ENCODE data around the gene TMCC3. TPM values are rescaled to one million over a fixed set of nuclear protein-coding genes. Genes with fewer than 3 reads are reported as not detected.

The TMCC3 gene
- total and polyA plus RNA-seq, 2 experiments from 2014 or later, result 1.4 to 3.6 TPM

- no peaks in the 10 kb centered on the region for H3K36me3 ChIP-seq (ENCODE audit: insufficient read depth)
- Mint-ChIP-seq H3K4me1 (no peaks in the 10 kb centered on the region), H3K9me3 (peaks cover 10% of the 10 kb centered on the region; the same call in 2 of the 3 replicates), H3K27ac (no peak overlapping the region), H3K4me3 (no peak overlapping the region), H3K36me3 (ENCODE audit: low read depth) (no peaks in the 10 kb centered on the region), H3K27me3 (ENCODE audit: insufficient read depth, low read depth, poor library complexity) (no peaks in the 10 kb centered on the region)
- no peaks in the 10 kb centered on the region for H3K79me2 ChIP-seq (replicated peaks; ENCODE audit: insufficient read depth)
- TF ChIP-seq ZNF114 (CRISPR knock-in tag; IDR thresholded peaks at IDR 0.05), result no peak
- TF ChIP-seq STAT1 (IDR thresholded peaks at IDR 0.05; ENCODE audit: unreplicated experiment), result no peak
- TF ChIP-seq ZNF331 (CRISPR knock-in tag; IDR thresholded peaks at IDR 0.05; ENCODE audit: low read depth), result no peak
- no peak for TF ChIP-seq ETS1 (IDR thresholded peaks at IDR 0.05)
- TF ChIP-seq CREB1 (CRISPR knock-in tag; IDR thresholded peaks at IDR 0.05; ENCODE audit: low read depth), result no peak
- TF ChIP-seq ZNF462 (CRISPR knock-in tag; IDR thresholded peaks at IDR 0.05), result no peak
- no peak for TF ChIP-seq REST (IDR thresholded peaks at IDR 0.05; ENCODE audit: unreplicated experiment)
- no peak for TF ChIP-seq CTCF (conservative IDR thresholded peaks at IDR 0.05; ENCODE audit: low read depth in 2 of 2)
- no peak for TF ChIP-seq NANOG (IDR thresholded peaks at IDR 0.05; ENCODE audit: borderline replicate concordance)
- no peak for TF ChIP-seq EZH2phosphoT487 (IDR thresholded peaks at IDR 0.05; ENCODE audit: unreplicated experiment)
- TF ChIP-seq EZH2 (IDR thresholded peaks at IDR 0.05; ENCODE audit: low read depth, unreplicated experiment), result no peak
- no peak for TF ChIP-seq JUNB (IDR thresholded peaks at IDR 0.05; ENCODE audit: unreplicated experiment)
- no peak for TF ChIP-seq POLR2AphosphoS5 (IDR thresholded peaks at IDR 0.05; ENCODE audit: low read depth)
- DNase-seq (ENCODE audit: low spot score), result no peak
- no peaks in the 10 kb centered on the region for H3K27me3 ChIP-seq (ENCODE audit: insufficient read depth)
- H3K4me2 ChIP-seq, result no peak overlapping the region
- no peak overlapping the region for H3K27ac ChIP-seq (ENCODE audit: low read depth)
- no peak overlapping the region for H3K4me3 ChIP-seq
- H4K20me1 ChIP-seq (replicated peaks; ENCODE audit: insufficient read depth), result no peaks in the 10 kb centered on the region
- H3F3A ChIP-seq (replicated peaks; ENCODE audit: low read depth), result no peaks in the 10 kb centered on the region
- H3K9me2 ChIP-seq (ENCODE audit: insufficient read depth), result no peaks in the 10 kb centered on the region; the same call in 1 of the 2 replicates
- H2AFZ ChIP-seq, result no peak overlapping the region
- H3K4me1 ChIP-seq (ENCODE audit: insufficient read depth), result peaks cover 20% of the 10 kb centered on the region
- ATAC-seq, result no peak
Measured at GRCh38 chr12:94620621-94621020, 29.7 kb downstream of the TMCC3 start.

Measured in GM23338 (cell line).